Caki2 (cell line): ENCODE measurements around the gene LRP2BP. TPM values are rescaled to one million over a fixed set of nuclear protein-coding genes. Genes with fewer than 3 reads are reported as not detected.

Experiments
- DNase-seq: peaks from one replicate; pipeline ENCODE4 v3.0.0-alpha.2; 2015; ENCODE audit warnings: low read depth
- in situ Hi-C: cut with HindIII; loops from 2 replicates; pipeline ENCODE4 v1.10.0; 2016; ENCODE audit warnings: low sequenced_read_pairs, low pct_unique_long_range_greater_than_20kb, mixed read lengths
- total RNA-seq: library from RNA; depleted of rRNA; stranded (reverse); fragments of >200 nt; shearing (Covaris generic); gene quantifications from 2 replicates; pipeline ENCODE4 v1.2.3, GENCODE V29; 2014; ENCODE audit warnings: low replicate concordance

Gene LRP2BP
- total RNA-seq, 1 experiment from 2014 or later, result not detected

DNA sequence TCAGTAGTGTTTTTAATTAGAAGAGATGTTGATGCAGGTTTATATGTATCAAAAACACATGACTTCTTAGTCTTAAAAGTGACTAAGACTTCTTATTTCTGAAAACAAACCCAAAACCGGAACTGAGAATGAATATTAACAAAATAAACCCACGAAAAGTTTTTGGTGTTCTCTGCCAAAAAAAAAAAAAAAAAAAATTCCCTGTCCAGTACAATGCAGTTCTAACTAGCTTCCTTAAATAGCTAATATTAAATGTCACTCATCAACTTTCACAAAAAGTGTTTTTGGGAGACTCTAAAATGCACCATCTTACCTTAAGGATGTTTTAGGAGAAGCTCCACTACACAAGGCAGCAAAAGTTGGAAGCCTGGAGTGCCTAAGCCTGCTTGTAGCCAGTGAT lies 2.9 kb upstream of the LRP2BP start:
- in situ Hi-C loops, result no loop called here

DNA sequence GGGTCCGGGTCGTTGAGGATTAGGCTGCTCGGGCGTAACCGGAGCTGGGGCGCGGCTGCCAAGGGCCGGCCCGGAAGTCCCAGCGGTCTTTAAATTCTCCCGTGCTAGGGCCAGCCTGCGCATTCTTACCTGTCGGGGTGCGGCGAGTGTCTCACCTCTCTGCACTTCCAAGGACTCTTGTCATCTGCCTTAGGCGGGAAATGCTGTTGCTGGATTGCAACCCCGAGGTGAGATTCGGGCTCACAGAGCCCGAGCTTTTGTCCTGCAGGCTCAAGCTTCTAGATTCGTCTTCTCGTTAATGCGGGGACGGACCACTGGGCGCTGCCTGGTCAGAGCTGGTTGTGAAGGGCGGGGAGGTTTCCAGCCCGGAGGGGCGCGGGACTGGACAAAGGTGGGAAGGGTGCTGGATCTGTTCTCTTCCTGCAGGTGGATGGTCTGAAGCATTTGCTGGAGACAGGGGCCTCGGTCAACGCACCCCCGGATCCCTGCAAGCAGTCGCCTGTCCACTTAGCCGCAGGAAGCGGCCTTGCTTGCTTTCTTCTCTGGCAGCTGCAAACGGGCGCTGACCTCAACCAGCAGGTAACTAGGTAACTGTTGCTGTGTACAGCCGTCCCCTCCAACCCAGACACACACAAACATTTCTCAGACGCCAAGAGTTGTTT lies 1.1 kb upstream of the LRP2BP start, which contains the start of gene ANKRD37:
Gene ANKRD37, plus strand, starts transcription at position 118 of the 662 bp plus-strand sequence. Its CDS starts 83 bp downstream, at position 201.
- no peak for DNase-seq
- in situ Hi-C loops, result no loop called here

More for the DNA sequence above, 2.9 kb upstream of the LRP2BP start:
- no peak for DNase-seq

DNA sequence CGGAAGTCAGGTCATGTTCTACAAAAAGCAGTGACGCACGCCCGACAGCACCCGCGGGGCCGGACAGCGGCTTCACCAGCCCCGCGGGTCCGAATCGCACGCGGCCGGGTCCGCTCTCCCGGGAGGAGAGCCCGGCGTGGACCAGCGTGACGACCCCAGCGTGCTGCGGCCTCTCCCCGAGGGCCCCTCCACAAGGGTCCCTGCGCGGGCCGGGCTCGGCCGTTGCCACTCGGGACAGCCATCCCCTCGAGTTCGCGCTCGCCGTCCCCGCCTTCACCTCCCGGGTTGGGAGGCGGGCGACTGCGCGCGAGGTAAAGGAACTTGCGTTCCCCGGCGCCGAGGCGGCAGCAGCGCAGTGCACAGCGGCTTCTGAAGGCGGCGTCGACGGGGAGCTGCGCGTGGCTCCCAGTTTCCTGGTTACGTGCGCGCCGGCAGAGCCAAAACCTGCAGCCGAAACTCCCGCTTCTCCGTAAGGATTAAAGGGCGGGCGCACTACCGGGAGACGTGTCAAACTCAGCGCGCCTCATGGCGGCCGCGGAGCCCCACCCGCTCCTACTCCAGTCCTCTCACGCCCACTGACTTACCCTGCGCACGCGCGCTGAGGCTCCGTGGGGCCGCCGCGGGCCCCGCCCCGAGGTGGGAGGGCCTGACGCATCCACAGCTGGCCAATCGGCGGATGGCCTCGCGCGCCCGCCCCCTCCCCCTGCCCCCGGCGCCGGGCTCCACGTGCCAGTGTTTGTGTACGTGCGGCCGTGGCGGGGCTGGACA lies 416 bp upstream of the LRP2BP start:
- DNase-seq, result peak; percentile 99
- in situ Hi-C loops, result no loop called here

DNA sequence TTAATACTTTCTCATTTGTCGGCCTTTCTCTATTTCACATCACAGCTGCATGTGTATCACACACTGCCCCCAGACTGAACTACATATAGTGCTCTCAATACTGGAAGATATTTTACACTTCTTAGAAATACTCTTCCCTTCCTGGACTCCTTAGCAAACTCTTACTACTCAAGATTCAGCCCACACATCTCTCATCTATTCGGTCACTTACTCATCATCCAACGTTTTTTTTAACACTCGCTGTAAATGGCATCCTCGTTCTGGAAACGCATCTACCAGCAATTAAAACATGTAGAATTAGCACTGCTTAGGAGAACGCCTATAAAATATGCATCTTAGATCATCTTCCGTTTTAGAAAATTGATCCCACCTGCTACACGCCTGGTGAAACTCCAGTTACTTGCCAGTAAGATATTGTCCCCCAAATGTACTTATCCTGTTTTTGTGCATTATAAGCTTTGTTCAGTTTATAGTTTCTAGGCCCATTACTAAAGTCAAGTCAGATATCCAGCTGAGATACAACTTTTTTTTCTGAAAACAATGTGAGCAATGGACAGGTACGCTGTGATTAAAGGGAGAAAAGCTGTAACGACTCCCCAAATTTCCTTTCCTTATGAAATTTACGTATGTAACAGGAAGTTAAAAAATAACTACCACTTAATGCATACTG lies 1.0 kb downstream of the LRP2BP start:
- in situ Hi-C loops, result no loop called here
- no peak for DNase-seq

DNA sequence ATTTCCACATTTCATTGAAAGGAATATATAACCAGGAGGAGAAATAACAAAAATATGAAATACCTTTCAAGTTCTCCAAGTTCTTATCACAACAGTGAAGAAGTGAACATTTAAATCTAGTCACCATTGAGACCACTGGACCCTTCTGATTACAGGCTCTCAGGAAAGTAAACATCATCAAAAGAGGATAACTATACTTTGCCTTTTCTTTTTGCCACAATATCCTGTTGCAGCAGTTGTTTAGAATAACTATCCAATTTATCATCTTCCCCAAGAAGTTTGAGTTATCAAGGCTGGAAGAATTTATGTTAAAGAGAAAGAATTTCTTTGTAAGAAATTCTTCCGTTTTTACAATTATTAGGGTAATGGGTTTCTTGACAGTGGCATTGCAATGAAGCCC lies 3.6 kb downstream of the LRP2BP start:
- DNase-seq, result no peak
- in situ Hi-C loops, result no loop called here

DNA sequence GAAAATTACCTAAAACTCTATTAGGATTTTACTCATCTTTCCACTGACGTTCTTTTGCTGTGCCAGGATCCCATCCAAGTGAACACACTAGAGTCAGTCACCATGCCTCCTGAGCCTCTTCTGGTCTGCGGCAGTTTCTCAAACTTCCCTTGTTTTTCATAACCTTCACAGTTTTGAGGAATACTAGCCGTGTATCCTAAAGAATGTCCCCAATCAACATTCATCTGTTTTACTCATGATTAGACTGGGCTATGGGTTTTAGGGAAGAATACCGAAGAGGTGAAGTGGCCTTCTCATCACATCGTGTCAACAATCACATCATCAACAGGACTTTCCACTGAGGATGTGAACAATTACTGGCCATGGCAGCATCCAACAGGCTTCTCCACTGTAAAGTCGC lies 4.8 kb downstream of the LRP2BP start:
- in situ Hi-C loops, result no loop called here
- DNase-seq, result no peak

DNA sequence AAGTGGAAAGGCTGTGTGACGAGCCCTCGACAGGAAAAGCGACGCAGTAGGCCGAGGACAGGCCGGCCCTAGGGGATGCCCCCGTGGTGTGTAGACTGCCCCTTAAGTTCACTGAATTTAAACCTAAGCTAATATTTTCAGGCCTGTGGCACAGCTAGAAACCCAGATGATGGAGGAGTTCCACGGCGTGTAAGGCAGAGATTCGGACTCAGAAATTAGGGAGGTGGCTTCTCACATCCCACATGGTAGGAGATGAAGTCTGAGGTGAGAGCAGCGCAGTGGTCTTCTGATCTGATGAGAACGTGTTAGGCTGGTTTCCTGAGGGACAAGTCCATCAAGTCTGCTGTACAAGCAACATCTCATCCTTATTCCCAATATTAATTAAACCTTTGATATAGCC lies 7.8 kb downstream of the LRP2BP start:
- DNase-seq, result no peak

DNA sequence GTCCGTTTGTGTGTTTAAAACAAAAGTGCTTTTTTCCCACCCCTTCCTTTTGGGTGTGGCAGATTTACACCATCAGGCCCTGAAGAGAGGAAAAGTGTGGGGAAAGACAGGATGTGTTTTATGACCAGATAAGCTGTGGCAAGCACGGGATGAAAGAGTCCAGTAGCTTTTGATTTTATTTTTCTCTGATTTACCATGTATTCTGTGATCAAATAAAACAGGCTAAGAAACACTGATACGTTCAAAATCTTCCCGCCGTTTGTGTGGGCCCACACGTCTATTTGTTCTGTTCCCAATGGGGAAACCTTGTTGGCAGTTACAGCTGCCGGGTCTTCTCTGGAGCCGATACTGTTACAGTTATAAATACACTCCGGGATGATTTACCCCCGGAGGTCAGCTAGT lies 10.8 kb downstream of the LRP2BP start:
- DNase-seq, result no peak
- in situ Hi-C loops, result no loop called here

More for the DNA sequence above, 7.8 kb downstream of the LRP2BP start:
- in situ Hi-C loops, result no loop called here

DNA sequence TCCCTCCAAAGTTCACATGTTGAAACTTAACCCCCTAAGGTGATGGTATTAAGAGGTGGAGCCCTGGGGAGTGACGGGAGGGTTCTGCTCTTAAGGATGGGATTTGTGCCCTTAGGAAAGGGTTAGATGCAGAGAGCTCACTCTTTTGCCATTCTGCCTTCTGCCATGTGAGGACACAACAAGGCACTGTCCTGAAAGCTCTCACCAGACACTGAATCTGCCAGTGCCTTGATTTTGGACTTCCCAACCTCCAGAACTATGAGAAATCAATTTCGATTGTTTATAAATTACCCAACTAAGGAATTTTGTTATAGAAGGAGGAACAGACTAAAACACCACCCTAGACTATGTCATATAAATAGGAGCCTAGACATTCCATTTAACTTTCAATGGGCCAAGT lies 11.7 kb downstream of the LRP2BP start:
- in situ Hi-C loops, result no loop called here
- DNase-seq, result no peak

DNA sequence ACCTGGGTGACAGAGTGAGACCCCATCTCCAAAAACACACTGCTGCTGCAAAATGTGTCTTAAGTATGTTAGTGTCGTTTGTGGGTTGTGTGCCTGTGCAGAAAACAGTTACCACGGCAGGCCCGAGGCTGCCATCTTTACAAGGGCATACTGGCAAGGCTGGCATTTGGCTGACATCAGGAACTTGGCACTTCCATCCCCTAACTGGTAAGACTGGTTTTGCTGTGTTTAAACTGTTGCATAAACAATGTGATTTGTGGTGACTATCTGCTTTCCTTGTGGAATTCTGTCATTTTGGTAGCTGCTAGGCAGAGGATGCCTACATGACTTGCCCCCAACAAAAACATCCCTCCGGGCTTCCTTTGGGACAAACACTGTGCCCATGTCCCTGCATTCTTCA lies 12.3 kb downstream of the LRP2BP start:
- in situ Hi-C loops, result no loop called here
- no peak for DNase-seq

DNA sequence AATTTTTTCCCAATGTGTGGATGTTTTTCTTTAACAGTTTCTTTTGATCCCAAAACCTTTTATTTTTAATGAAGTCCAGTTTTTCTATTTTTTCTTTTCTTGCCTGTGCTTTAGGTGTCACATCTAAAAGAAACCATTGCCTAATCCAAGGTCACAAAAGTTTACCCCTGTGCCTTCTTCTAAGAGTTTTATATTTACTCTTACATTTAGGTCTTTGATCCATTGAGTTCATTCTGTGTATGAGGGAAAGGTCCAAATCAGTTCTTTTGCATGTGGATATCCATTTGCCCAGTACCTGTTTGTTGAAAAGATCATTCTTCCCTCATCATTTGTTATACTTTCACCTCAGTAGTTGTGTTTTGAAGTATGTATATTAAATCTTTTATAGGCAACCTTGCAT lies 13.0 kb downstream of the LRP2BP start:
- in situ Hi-C loops, result no loop called here
- no peak for DNase-seq

DNA sequence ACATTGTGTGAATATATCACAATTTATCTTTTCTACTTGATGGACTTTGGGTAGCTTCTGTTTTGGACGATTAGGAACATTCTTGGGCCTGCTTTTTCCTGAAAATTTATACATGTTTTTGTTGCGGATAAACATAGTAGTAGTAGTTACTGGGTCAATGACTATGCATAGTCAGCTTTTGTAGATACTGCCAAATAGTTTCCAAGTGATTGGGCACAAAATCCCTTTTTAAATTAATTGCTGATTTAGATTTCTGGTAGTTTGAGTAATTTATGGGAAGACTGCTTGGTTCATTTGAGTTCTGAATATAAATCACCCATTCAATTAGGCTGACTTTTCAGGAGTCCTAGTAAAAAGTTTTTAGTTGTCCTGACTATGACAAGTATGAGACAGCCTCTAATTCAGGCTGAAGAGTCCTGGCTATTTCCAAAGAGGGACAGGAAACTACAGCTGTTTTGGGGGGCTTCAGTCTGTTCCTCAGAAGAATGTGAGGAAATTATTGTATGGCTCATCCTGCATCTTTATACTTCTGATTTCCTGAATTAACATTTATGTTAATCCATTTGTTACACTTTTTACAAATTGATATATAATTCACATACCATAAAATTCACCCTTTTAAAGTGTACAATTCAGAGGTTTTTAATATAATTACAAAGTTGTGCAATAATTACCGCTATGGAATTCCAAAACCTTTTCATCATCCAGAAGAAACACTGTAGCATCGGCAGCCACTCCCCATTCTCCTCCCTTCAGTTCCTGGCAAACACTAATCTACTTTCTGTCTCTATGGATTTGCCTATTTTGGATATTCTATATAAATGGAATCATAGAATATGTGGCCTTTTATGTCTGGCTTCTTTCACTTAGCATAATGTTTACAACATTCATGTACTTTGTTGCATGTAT lies 14.2 kb downstream of the LRP2BP start:
- in situ Hi-C loops, result no loop called here
- DNase-seq, result no peak

DNA sequence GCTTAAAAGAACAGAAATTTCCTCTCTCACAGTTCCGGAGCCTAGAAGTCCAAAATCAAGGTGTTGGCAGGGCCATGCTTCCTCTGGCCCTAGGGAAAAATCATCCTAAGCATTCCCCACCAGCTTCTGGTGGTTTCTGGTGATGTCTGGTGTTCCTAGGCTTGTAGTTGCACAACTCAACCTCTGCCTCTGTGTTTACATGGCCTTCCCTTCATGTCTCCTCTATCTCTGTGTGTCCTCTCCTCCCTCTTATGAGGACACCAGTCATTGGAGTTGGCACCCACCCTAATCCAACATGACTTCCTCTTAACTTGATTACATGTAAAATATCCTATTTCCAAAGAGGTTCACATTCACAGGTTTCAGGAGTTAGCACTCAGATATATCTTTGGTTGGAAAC lies 15.4 kb downstream of the LRP2BP start:
- in situ Hi-C loops, result no loop called here
- DNase-seq, result no peak

DNA sequence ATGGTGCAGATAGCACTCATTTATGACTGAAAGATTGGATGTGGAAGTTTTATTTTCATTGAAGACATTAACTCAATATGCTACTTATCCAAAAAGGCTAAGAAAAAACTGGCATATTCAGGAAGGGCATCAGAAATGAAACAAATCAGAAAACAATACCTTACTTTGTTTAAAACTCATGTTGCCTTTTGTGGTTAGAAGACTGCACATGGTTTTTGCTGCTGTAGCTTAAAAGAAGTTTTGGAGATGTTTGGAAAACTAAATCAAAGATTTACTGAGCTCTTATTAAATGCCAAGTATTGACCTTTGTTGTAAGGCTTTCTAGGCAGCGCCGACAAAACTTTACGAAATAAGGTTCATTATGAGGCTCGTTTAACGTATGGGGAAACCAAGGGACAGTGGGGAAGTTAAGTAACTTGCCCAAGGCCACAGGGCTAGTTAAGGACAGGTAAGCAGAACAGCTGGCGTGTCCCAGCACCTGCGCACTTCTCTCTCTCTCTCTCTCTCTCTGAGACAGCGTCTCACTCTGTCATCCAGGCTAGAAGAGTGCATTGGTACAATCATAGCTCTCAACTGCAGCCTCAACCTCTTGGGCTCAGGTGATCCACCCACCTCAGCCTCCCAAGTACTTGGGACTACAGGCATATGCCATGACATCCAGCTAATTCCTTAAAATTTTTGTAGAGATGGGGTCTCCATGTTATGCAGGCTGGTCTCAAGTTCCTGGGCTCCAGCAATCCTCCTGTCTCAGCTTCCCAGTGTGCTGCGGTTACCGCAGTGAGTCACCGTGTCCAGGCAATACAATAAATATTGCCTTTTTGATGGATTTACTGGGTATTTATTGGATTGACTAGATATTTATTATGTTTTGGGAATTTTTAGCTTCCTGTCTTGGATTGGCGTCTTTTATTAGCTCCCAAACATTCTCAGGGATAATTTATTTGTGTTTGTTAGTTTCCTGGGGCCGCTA lies 16.1 kb downstream of the LRP2BP start:
- no peak for DNase-seq
- in situ Hi-C loops, result no loop called here

DNA sequence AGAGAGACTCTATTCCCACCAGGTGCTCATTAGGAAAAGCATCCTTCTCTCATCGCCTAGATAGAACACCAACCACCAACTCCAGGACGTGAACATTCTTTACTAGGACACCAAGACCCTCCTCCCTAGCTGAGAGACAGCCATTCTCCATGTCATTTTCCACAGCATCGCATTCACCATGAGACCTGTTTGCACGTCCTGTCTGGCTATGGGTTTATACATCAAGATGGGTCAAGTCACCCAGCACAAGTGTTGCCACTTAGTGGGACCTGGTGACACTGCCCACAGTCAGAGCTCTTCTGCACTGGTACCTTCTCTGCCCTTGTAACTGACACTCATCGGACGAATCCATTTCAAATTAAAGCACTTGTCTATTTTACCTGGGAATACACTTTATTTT lies 17.5 kb downstream of the LRP2BP start:
- DNase-seq, result no peak
- in situ Hi-C loops, result no loop called here

DNA sequence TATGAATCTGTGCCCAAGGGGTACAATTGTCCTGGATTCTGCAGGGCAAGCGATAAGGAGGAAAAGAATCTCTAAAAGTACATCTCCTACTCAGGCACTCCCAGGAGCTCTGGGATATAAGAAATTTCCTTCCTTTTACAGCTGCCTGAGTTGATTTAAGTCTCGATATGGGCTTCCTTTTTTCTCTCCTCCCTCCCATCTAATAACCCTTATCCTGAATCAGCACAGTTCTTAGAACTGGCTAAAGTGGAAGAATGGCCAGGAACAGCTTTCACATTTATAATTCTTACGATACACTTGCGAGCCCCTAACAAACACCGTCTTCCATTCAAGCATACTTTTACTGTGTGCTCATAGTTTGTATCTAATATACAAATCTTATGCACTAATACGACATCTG lies 21.2 kb downstream of the LRP2BP start:
- in situ Hi-C loops, result no loop called here
- no peak for DNase-seq

DNA sequence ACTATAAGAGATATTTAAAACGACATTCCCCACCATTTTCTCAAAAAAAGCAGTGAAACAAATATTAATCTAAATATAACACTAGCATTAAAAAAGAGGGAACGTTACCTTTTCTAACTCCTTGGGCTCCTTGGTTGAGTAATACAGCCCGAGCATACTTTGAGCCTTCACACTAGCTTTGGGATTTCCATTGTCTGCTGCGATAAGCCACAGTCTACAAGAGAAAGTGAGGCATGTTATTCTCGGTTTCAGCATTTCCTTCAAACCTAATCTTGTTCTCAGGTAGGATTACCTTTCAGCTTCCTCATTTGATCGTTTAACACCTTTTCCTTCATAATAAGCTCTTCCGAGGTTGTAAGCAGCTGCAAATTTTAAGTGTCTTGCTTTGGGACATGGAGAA lies 21.7 kb downstream of the LRP2BP start:
- in situ Hi-C loops, result no loop called here
- DNase-seq, result no peak
